Epithelial cell of prostate (primary cell): Measurements from ENCODE around the gene ADARB2.

ENCODE experiments used
- DNase-seq: peaks from one replicate; pipeline ENCODE4 v3.0.0-alpha.2; 2011; ENCODE audit warnings: low read depth, low spot score
- H3K27ac ChIP-seq: fragments of 450-650 bp; 2 replicates; pipeline ENCODE4 v1.5.1; 2017; ENCODE audit warnings: mild to moderate bottlenecking

Gene ADARB2

GRCh38 chr10:1576467-1577372 lies 160.6 kb downstream of the ADARB2 start:
- H3K27ac ChIP-seq: no peak overlapping the region
- DNase-seq: no peak

GRCh38 chr10:1575481-1576244 lies 161.7 kb downstream of the ADARB2 start:
- DNase-seq: no peak
- H3K27ac ChIP-seq: no peak overlapping the region

GRCh38 chr10:1574719-1575118 lies 162.6 kb downstream of the ADARB2 start:
- no peak for DNase-seq
- no peak overlapping the region for H3K27ac ChIP-seq

- DNase-seq: no peak
- no peak overlapping the region for H3K27ac ChIP-seq
Observed at GRCh38 chr10:1573981-1574380, 163.3 kb downstream of the ADARB2 start.

- DNase-seq: no peak
- no peak overlapping the region for H3K27ac ChIP-seq
Observed at GRCh38 chr10:1573334-1573969, 163.9 kb downstream of the ADARB2 start.

- no peak for DNase-seq
- H3K27ac ChIP-seq: no peak overlapping the region
Observed at GRCh38 chr10:1572519-1573333, 164.6 kb downstream of the ADARB2 start.

- H3K27ac ChIP-seq: no peak overlapping the region
- no peak for DNase-seq
Observed at GRCh38 chr10:1571587-1572237, 165.6 kb downstream of the ADARB2 start.

GRCh38 chr10:1570416-1571051 lies 166.8 kb downstream of the ADARB2 start:
- H3K27ac ChIP-seq: no peak overlapping the region
- no peak for DNase-seq

- H3K27ac ChIP-seq: no peak overlapping the region
- DNase-seq: no peak
Observed at GRCh38 chr10:1569208-1569607, 168.1 kb downstream of the ADARB2 start.

GRCh38 chr10:1567742-1568495 lies 169.4 kb downstream of the ADARB2 start:
- no peak for DNase-seq
- no peak overlapping the region for H3K27ac ChIP-seq

GRCh38 chr10:1567152-1567551 lies 170.2 kb downstream of the ADARB2 start:
- H3K27ac ChIP-seq: no peak overlapping the region
- no peak for DNase-seq

GRCh38 chr10:1564791-1565190 lies 172.5 kb downstream of the ADARB2 start:
- DNase-seq: no peak
- no peak overlapping the region for H3K27ac ChIP-seq

- no peak overlapping the region for H3K27ac ChIP-seq
- no peak for DNase-seq
Observed at GRCh38 chr10:1563028-1563427, 174.3 kb downstream of the ADARB2 start.

GRCh38 chr10:1561731-1562337 lies 175.5 kb downstream of the ADARB2 start:
- no peak overlapping the region for H3K27ac ChIP-seq
- no peak for DNase-seq

- no peak for DNase-seq
- H3K27ac ChIP-seq: no peak overlapping the region
Observed at GRCh38 chr10:1560535-1561192, 176.7 kb downstream of the ADARB2 start.

- no peak overlapping the region for H3K27ac ChIP-seq
- no peak for DNase-seq
Observed at GRCh38 chr10:1559761-1560160, 177.6 kb downstream of the ADARB2 start.

GRCh38 chr10:1559311-1559710 lies 178.0 kb downstream of the ADARB2 start:
- no peak for DNase-seq
- H3K27ac ChIP-seq: no peak overlapping the region

GRCh38 chr10:1558906-1559305 lies 178.4 kb downstream of the ADARB2 start:
- H3K27ac ChIP-seq: no peak overlapping the region

More at GRCh38 chr10:1558906-1559305, 178.4 kb downstream of the ADARB2 start:
- no peak for DNase-seq
